T-cell (primary cell): Measurements from ENCODE around the gene LAMA3. TPM values are rescaled to one million over a fixed set of nuclear protein-coding genes. Genes with fewer than 3 reads are reported as not detected.

Source experiments
- ATAC-seq, 4 experiments: fragments of 200-7000 bp in 3 of 4; fragments of 150-1000 bp in 1 of 4; cut with Tn5 transposase; replicated peaks in 1 of 4; 1 replicate in 3 of 4; 2 replicates in 1 of 4; pipeline ENCODE4 v1.10.0; 2021; ENCODE audit warnings: moderate library complexity in 3 of 4, mild to moderate bottlenecking in 2 of 4, moderate number of reproducible peaks in 1 of 4
- CTCF ChIA-PET, 2 donors: fragments of 300-600 bp; sonication (Branson Sonifier 250); formaldehyde crosslinking; loops; one replicate each; lab custom pipeline; 2022; ENCODE audit warnings: antibody characterized with exemption in 2 of 2; lab: Charles Lee
- POLR2A ChIA-PET, 2 donors: fragments of 300-600 bp; sonication (Branson Sonifier 250); formaldehyde crosslinking; loops; one replicate each; lab custom pipeline; 2022; ENCODE audit warnings: antibody characterized with exemption in 2 of 2; lab: Charles Lee
- DNase-seq, 35 experiments: peaks; one replicate each; pipeline versions ENCODE4 v3.0.0 to v3.0.0-alpha.2; 2013 to 2023
- H3K27ac ChIP-seq: one replicate; pipeline ENCODE4 v1.5.1; 2013; ENCODE audit warnings: low read length
- H3K27me3 ChIP-seq, 2 experiments: replicated peaks in 1 of 2; 1 replicate in 1 of 2; 2 replicates in 1 of 2; pipeline versions ENCODE4 v1.6.1 to v1.7.0; 2013; ENCODE audit warnings: low read length in 1 of 2, mixed read lengths in 1 of 2; ENCODE audit not compliant: control insufficient read depth in 2 of 2, insufficient read depth in 2 of 2; ENCODE audit errors: extremely low read depth in 1 of 2
- H3K36me3 ChIP-seq, 2 donors: 1 replicate in 1 of 2; 2 replicates in 1 of 2; pipeline versions ENCODE4 v1.6.1 to v1.7.0; 2013; ENCODE audit warnings: low read length in 1 of 2; ENCODE audit not compliant: control insufficient read depth in 2 of 2, insufficient read depth in 1 of 2; ENCODE audit errors: extremely low read depth in 1 of 2
- H3K4me1 ChIP-seq, 2 experiments: 1 replicate in 1 of 2; 2 replicates in 1 of 2; pipeline versions ENCODE4 v1.6.1 to v1.7.0; 2013; ENCODE audit warnings: low read length in 2 of 2, mixed read lengths in 1 of 2; ENCODE audit not compliant: insufficient read depth in 2 of 2, control insufficient read depth in 1 of 2; ENCODE audit errors: extremely low read depth in 1 of 2
- H3K4me3 ChIP-seq, 2 donors: 1 replicate in 1 of 2; 2 replicates in 1 of 2; pipeline versions ENCODE4 v1.5.1 to v1.7.0; 2013; ENCODE audit warnings: mild to moderate bottlenecking in 2 of 2, low read length in 1 of 2, moderate library complexity in 1 of 2; ENCODE audit not compliant: control insufficient read depth in 1 of 2; ENCODE audit errors: extremely low read depth in 1 of 2
- H3K9me3 ChIP-seq: 2 replicates; pipeline ENCODE4 v1.7.0; 2013
- H3K27ac Mint-ChIP-seq, 2 donors: one replicate each; pipeline ENCODE4 v1.8.0; 2020 to 2021; ENCODE audit warnings: mild to moderate bottlenecking in 2 of 2, mixed read lengths in 2 of 2
- H3K27me3 Mint-ChIP-seq, 2 donors: one replicate each; pipeline ENCODE4 v1.8.0; 2021 to 2022; ENCODE audit warnings: mixed read lengths in 2 of 2
- H3K36me3 Mint-ChIP-seq: one replicate; pipeline ENCODE4 v1.8.0; 2021; ENCODE audit warnings: mixed read lengths
- H3K4me1 Mint-ChIP-seq, 3 donors: one replicate each; pipeline ENCODE4 v1.8.0; 2020 to 2022; ENCODE audit warnings: mixed read lengths in 3 of 3, mild to moderate bottlenecking in 1 of 3
- H3K4me3 Mint-ChIP-seq, 3 donors: one replicate each; pipeline ENCODE4 v1.8.0; 2020 to 2022; ENCODE audit warnings: mild to moderate bottlenecking in 3 of 3, mixed read lengths in 3 of 3, moderate library complexity in 3 of 3
- H3K9me3 Mint-ChIP-seq, 3 donors: one replicate each; pipeline ENCODE4 v1.8.0; 2020 to 2022; ENCODE audit warnings: mixed read lengths in 3 of 3
- WGBS: methylation state at CpG from one replicate; pipeline ENCODE4 v1.1.5; 2013; ENCODE audit warnings: missing lambda C conversion rate; ENCODE audit not compliant: insufficient coverage; 5-methylcytosine and 5-hydroxymethylcytosine counted together
- total RNA-seq, 35 experiments: library from RNA in 6 of 35; stranded (reverse) in 6 of 35; fragments of 120-200 nt in 1 of 35; gene quantifications; one replicate each; pipeline versions ENCODE4 v1.2.1 to v1.2.4 and lab custom pipeline; 2013 to 2026

The LAMA3 gene
- total RNA-seq, 5 donors from 2014 or later (not counting 1 experiment from before 2014, with no cell fraction given), result 0.20 to 0.44 (median 0.26) TPM; not detected in 2

DNA sequence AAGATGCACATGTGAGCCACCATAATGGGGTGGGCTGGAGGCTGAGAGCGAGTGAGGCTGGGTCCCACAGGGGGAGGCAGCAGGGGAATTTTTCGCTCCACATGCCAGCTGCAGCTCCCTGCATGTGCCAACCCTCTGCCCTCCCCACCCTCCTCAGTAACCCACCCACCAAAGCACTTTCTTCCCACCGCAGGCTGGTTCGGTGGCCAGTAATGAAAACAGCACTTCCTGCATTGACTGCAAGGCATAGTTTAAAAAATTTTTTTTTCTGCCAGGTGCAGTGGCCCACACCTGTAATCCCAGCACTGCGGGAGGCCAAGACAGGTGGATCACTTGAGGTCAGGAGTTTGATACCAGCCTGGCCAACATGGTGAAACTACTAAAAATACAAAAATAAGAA lies 177.8 kb downstream of the LAMA3 start:
- no peak overlapping the region for H3K4me3 ChIP-seq
- DNase-seq, result peak in 4 of 35 experiments; percentile 3 to 16 (median 14)
- H3K36me3 ChIP-seq, result no peaks in the 10 kb centered on the region
- WGBS, result no CpG with 5 or more reads among the region's 5 CpGs
- H3K27ac ChIP-seq, result no peak overlapping the region
- ATAC-seq, result no peak
- peaks cover 41 to 44% of the 10 kb centered on the region in 2 experiments for H3K4me1 ChIP-seq
- peaks cover 58 to 68% (median 62%) of the 10 kb centered on the region in 3 donors for H3K4me1 Mint-ChIP-seq
- ChIA-PET CTCF (interaction anchor here in 1 of 2 donors (0.7 to 1.0 kb wide), 2 partner anchors 40 to 56 kb away, joined by 3 read pairs; no protein-coding TSS in a partner anchor), POLR2A (interaction anchor here in 1 of 2 donors (0.6 kb wide), 1 partner anchor 81 kb away, joined by 5 read pairs; no protein-coding TSS in a partner anchor)
- no peaks in the 10 kb centered on the region for H3K27me3 Mint-ChIP-seq
- H3K36me3 Mint-ChIP-seq, result no peaks in the 10 kb centered on the region
- H3K4me3 Mint-ChIP-seq, result no peak overlapping the region
- no peaks in the 10 kb centered on the region for H3K9me3 ChIP-seq
- H3K9me3 Mint-ChIP-seq, result no peaks in the 10 kb centered on the region
- H3K27me3 ChIP-seq, result no peaks in the 10 kb centered on the region
- peak overlapping the region in 1 of 2 donors; percentile 87 for H3K27ac Mint-ChIP-seq

DNA sequence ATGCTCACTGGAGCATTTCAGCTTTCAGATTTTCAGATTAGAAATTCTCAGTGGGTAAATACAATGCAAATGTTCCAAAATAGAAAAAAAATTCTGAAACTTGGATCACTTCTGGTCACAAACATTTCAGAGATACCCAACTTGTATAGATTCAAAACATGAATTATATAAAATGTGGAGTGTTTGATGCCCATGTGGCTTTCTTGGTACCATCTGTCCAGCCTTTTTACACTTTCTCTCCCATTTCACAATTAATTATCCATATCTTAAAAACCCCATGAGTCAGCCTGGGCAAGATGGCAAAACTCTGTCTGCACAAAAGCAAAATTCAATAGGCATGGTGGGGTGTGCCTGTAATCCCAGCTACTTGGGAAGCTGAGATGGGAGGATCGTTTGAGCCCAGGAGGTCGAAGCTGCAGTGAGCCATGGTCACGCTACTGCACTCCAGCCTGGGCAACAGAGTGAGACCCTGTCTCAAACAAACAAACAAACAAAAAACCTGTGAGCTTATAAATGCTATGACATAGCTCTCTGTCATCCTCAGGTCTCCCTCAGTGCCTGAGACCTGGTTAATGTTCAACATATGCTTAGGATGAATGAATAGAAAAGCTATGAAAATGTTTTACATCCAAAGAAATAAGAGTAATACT lies 179.0 kb downstream of the LAMA3 start:
- Mint-ChIP-seq H3K36me3 (no peaks in the 10 kb centered on the region), H3K27ac (no peak overlapping the region), H3K27me3 (no peaks in the 10 kb centered on the region), H3K4me3 (no peak overlapping the region), H3K4me1 (peaks cover 63 to 70% (median 65%) of the 10 kb centered on the region in 3 donors), H3K9me3 (no peaks in the 10 kb centered on the region)
- CTCF ChIA-PET, result no interaction called here
- POLR2A ChIA-PET, result no interaction called here
- Histone ChIP-seq H3K4me1 (peaks cover 48 to 53% of the 10 kb centered on the region in 2 experiments), H3K36me3 (no peaks in the 10 kb centered on the region), H3K4me3 (no peak overlapping the region), H3K27me3 (no peaks in the 10 kb centered on the region), H3K9me3 (no peaks in the 10 kb centered on the region), H3K27ac (no peak overlapping the region)
- DNase-seq, result no peak
- ATAC-seq, result no peak
- WGBS, result no CpG with 5 or more reads among the region's 3 CpGs

DNA sequence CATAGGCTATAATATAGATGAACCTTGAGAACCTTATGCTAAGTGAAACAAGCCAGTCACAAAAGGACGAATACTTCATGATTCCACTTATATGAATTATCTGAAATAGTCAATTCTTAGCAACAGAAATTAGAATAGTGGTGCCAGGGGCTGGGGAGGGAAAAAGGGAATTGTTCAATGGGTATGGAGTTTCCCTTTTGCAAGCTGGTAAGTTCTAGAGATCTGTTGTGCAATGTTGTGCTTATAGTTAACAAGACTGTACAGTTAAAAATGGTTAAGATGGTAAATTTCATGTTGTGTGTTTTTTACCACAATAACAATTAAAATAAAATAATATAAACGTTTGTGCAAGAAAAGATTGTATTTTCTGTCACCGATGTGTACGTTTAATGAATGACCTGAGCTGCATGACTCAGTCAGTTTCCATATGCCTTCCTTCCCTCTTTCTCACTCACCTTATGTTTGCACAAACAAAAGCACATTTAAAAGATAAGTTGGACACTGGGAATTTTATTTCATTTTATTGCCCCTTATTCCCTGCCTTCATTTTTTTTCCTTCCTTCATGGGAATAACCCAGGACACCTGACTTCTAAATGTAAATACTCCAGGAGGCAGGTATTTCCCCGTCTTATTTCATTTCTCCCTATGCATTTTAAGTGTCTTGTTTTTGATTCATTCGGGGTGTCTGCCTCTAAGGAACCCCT lies 181.6 kb downstream of the LAMA3 start:
- Mint-ChIP-seq H3K4me3 (peak overlapping the region; percentile 40 to 71 (median 51)), H3K36me3 (no peaks in the 10 kb centered on the region), H3K9me3 (no peaks in the 10 kb centered on the region), H3K27me3 (no peaks in the 10 kb centered on the region), H3K4me1 (peaks cover 49 to 59% (median 54%) of the 10 kb centered on the region in 3 donors), H3K27ac (peak overlapping the region; percentile 93 to 97)
- DNase-seq, result no peak
- 50% methylated on average over 1 of the region's 6 CpGs for WGBS
- no peaks in the 10 kb centered on the region for H3K36me3 ChIP-seq
- peak overlapping the region; percentile 54 for H3K27ac ChIP-seq
- no peak for ATAC-seq
- ChIA-PET POLR2A (no interaction called here), CTCF (interaction anchor here in 1 of 2 donors (1.5 to 1.6 kb wide), 2 partner anchors 15 to 42 kb away, joined by 4 to 6 read pairs; no protein-coding TSS in a partner anchor)
- peaks cover 35 to 37% of the 10 kb centered on the region in 2 experiments for H3K4me1 ChIP-seq
- no peaks in the 10 kb centered on the region for H3K9me3 ChIP-seq
- H3K27me3 ChIP-seq, result no peaks in the 10 kb centered on the region
- H3K4me3 ChIP-seq, result no peak overlapping the region

DNA sequence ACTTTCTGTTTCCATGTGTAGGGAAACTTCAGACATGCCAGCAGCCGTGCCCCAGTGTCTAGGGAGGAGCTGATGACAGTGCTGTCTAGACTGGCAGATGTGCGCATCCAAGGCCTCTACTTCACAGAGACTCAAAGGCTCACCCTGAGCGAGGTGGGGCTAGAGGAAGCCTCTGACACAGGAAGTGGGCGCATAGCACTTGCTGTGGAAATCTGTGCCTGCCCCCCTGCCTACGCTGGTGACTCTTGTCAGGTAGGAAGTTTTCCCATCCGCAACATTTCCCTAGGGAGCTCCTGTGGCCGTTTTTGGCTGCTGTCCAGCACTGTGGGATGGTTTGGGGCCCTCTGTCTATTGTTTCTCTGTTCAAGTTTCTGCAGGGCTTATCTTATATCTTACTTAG lies 182.2 kb downstream of the LAMA3 start:
- WGBS, result 7% methylated on average over 3 of the region's 7 CpGs
- peak overlapping the region; percentile 54 for H3K27ac ChIP-seq
- Mint-ChIP-seq H3K4me3 (peak overlapping the region; percentile 40 to 71 (median 51)), H3K9me3 (no peaks in the 10 kb centered on the region), H3K27ac (peak overlapping the region; percentile 93 to 97), H3K4me1 (peaks cover 43 to 53% (median 48%) of the 10 kb centered on the region in 3 donors), H3K27me3 (no peaks in the 10 kb centered on the region), H3K36me3 (no peaks in the 10 kb centered on the region)
- H3K27me3 ChIP-seq, result no peaks in the 10 kb centered on the region
- ChIA-PET CTCF (interaction anchor here (0.8 to 1.6 kb wide), 4 partner anchors 14 to 48 kb away, joined by 3 to 6 read pairs (median 4); no protein-coding TSS in a partner anchor), POLR2A (interaction anchor here in 1 of 2 donors (1.1 kb wide), 1 partner anchor 42 kb away, joined by 4 read pairs; no protein-coding TSS in a partner anchor)
- H3K36me3 ChIP-seq, result no peaks in the 10 kb centered on the region
- DNase-seq, result peak; percentile 46 to 86 (median 75)
- peaks cover 31 to 33% of the 10 kb centered on the region in 2 experiments for H3K4me1 ChIP-seq
- no peaks in the 10 kb centered on the region for H3K9me3 ChIP-seq
- peak; percentile 99 to 100 (median 99) for ATAC-seq
- H3K4me3 ChIP-seq, result no peak overlapping the region

DNA sequence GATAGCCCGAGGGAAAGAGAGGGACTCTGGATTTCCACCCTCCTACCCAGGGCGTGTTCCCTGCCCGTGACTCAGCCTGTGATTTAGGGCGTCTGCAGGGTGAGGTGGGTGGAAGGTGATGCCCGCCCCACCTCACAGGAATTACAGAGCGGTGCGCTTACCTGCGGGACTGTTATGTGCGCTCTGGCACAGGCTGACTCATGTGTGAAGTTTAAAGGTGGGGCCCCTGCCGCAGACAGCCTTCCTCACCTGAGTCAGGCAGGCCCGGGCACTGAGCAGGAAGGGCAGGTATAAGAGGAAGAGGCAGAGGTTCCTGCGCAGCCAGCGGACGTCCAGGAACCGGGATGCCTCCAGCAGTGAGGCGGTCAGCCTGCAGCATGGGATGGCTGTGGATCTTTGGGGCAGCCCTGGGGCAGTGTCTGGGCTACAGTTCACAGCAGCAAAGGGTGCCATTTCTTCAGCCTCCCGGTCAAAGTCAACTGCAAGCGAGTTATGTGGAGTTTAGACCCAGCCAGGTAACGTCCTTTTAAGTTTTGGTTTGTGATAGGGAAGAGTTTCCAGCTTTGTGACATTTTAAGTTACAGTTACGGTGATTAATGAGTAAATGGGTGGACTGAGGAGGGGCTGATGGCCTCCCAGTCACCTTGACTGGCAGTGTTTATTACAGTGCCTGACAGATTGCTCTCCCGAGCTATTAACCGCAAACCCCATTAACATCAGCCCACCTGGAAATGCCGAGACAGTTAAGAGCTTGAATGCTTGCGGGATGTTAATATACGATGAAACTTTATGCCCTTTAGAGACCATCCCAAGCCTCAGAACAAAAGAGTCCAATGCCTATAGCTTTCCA lies 183.7 kb downstream of the LAMA3 start:
- no peaks in the 10 kb centered on the region for H3K27me3 ChIP-seq
- H3K36me3 ChIP-seq, result no peaks in the 10 kb centered on the region
- H3K9me3 ChIP-seq, result no peaks in the 10 kb centered on the region
- ChIA-PET CTCF (no interaction called here), POLR2A (no interaction called here)
- peak in 29 of 35 experiments; percentile 5 to 71 (median 24) for DNase-seq
- H3K36me3 Mint-ChIP-seq, result no peaks in the 10 kb centered on the region
- peaks cover 33 to 41% (median 36%) of the 10 kb centered on the region in 3 donors for H3K4me1 Mint-ChIP-seq
- 54% methylated on average over 13 of the region's 25 CpGs for WGBS
- ATAC-seq, result peak; percentile 34 to 67 (median 59)
- peak overlapping the region; percentile 80 to 89 for H3K27ac Mint-ChIP-seq
- peaks cover 24 to 25% of the 10 kb centered on the region in 2 experiments for H3K4me1 ChIP-seq
- H3K27ac ChIP-seq, result peak overlapping the region; percentile 31
- no peaks in the 10 kb centered on the region for H3K27me3 Mint-ChIP-seq
- H3K4me3 ChIP-seq, result no peak overlapping the region
- peak overlapping the region; percentile 50 to 59 (median 56) for H3K4me3 Mint-ChIP-seq
- H3K9me3 Mint-ChIP-seq, result no peaks in the 10 kb centered on the region
